ENCODE data around the gene LCOR. TPM values are rescaled to one million over a fixed set of nuclear protein-coding genes. Genes with fewer than 3 reads are reported as not detected.

Gene LCOR
- total RNA-seq, 1 experiment from 2014 or later = 42.1 TPM

DNA sequence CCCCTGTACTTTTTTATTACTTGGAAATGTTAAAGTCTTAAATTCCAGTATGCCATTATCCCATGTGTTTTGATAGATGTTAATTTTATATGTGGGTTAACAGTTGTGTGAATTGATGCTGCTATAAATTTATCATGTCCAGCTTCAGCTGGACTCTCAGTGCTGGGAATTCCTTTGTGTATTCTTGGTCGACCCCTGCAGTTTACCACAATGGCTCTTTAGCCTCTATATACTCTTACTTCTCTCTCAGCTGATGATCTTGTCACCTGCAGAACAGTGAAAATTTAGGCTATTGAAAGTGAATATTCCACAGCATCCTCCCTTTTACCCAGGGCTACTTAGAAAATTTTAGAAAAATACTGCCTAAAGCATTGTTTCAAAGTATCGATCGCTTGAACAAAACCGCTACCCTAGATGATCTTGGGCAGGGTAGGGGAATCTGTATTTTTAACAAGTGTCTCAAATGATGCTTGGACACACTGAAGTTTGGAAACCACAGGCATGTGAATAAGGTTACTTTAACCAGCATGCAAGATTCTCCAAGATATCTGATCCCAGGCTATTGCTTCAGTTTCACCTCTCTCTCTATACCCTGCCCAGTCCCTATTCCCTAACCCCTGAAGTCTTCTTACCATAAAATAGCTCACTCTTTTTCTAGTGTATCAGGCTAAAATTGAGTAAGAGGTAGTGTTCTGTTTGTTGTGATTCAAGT is 25.4 kb downstream of the LCOR start:
- no peaks in the 10 kb centered on the region for H3K27me3 ChIP-seq (ENCODE audit: insufficient read depth, low read length)
- H3K14ac ChIP-seq (ENCODE audit: insufficient read depth, low read length) = no peak overlapping the region
- peaks cover 3% of the 10 kb centered on the region for H3K79me1 ChIP-seq (ENCODE audit: insufficient read depth, low read depth, low read length, poor library complexity, severe bottlenecking)
- no peak overlapping the region for H3K27ac ChIP-seq (ENCODE audit: insufficient read length, low read depth, low read length)
- H3K56ac ChIP-seq (ENCODE audit: insufficient read length, low read depth, low read length) = no peak overlapping the region
- TF ChIP-seq CTCF (conservative IDR thresholded peaks at IDR 0.05) = no peak
- H3K9me3 ChIP-seq (ENCODE audit: control insufficient read depth, low read depth, low read length) = no peaks in the 10 kb centered on the region
- no peak overlapping the region for H4K91ac ChIP-seq (ENCODE audit: insufficient read length, low read depth, low read length)
- H4K8ac ChIP-seq (replicated peaks; ENCODE audit: insufficient read length, low read depth, low read length) = no peak overlapping the region
- no peak overlapping the region for H3K18ac ChIP-seq (ENCODE audit: insufficient read length, low read depth, low read length)
- no peak overlapping the region for H2AK5ac ChIP-seq (ENCODE audit: insufficient read length, low read length)
- H2BK15ac ChIP-seq (ENCODE audit: low read depth, low read length) = no peak overlapping the region
- no peaks in the 10 kb centered on the region for H4K20me1 ChIP-seq (ENCODE audit: control insufficient read depth, insufficient read depth, insufficient read length)
- H3K36me3 Mint-ChIP-seq (ENCODE audit: insufficient read depth in 1 of 3, low read depth in 3 of 3) = peaks cover 2 to 29% (median 19%) of the 10 kb centered on the region in 3 experiments; a peak in 6 of 7 replicates
- peaks cover 20 to 30% of the 10 kb centered on the region in 2 experiments for H3K4me1 Mint-ChIP-seq
- no peaks in the 10 kb centered on the region for H3K23me2 ChIP-seq (ENCODE audit: insufficient read length, low read depth, low read length, poor library complexity, severe bottlenecking)
- H3K9ac ChIP-seq (ENCODE audit: extremely low read depth, insufficient read length, low read length) = no peak overlapping the region
- H4K5ac ChIP-seq (ENCODE audit: insufficient read length, low read depth, low read length) = no peak overlapping the region
- WGBS (ENCODE audit: extremely low coverage, insufficient read length, low lambda C conversion rate) = no CpG with 5 or more reads among the region's 4 CpGs
- no peak overlapping the region for H2BK12ac ChIP-seq (ENCODE audit: insufficient read length, low read depth, low read length)
- no peaks in the 10 kb centered on the region for H3K9me3 Mint-ChIP-seq
- H3K27me3 Mint-ChIP-seq (ENCODE audit: low read depth) = no peaks in the 10 kb centered on the region
- no peak for DNase-seq
- no peak overlapping the region for H2BK120ac ChIP-seq (ENCODE audit: low read depth, low read length, poor library complexity, severe bottlenecking)
- H2AFZ ChIP-seq (ENCODE audit: low read length) = no peak overlapping the region
- peak overlapping the region in 2 of 3 experiments; percentile 40 to 47; a peak in 2 of 7 replicates for H3K27ac Mint-ChIP-seq
- no peak overlapping the region for H3K4me2 ChIP-seq (ENCODE audit: insufficient read depth, insufficient read length, low read length)
- H3K4ac ChIP-seq (ENCODE audit: low read depth, low read length) = no peak overlapping the region
- H3K23ac ChIP-seq (ENCODE audit: insufficient read length, low read depth, low read length) = no peak overlapping the region
- no peak overlapping the region for H3K4me3 Mint-ChIP-seq
- H3K79me2 ChIP-seq (ENCODE audit: insufficient read depth, low read length) = peaks cover 13% of the 10 kb centered on the region; the same call in 1 of the 2 replicates
- H3T11ph ChIP-seq (ENCODE audit: low read length) = no peak overlapping the region
- no peak overlapping the region for H2BK5ac ChIP-seq (ENCODE audit: insufficient read length, low read length)
- no peaks in the 10 kb centered on the region for H3K4me1 ChIP-seq (ENCODE audit: insufficient read depth, low read length)
- H2BK20ac ChIP-seq (ENCODE audit: low read depth, low read length, poor library complexity, severe bottlenecking) = no peak overlapping the region

Data from H9 (cell line).